ENCODE measurements around the gene ORC6. TPM values are rescaled to one million over a fixed set of nuclear protein-coding genes. Genes with fewer than 3 reads are reported as not detected.

The ORC6 gene
- total RNA-seq, 2 experiments from 2014 or later: 3.7 to 3.8 TPM

DNA sequence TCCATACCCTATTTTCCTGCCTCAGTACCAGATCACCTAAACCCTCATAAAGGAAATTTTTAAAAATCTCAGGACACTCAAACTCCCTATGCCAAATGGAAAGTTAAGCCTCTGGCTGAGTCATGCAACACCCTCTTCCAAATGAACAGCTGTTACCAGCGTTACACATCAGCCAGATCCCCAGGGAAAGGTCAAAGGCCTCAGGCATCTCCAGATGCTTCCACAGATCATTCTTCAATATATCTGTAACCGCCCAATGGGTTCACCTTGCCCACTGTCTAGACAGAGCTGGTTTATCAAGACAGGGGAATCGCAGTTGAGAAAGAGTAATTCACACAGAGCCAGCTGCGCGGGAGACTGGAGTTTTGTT lies 39.2 kb upstream of the ORC6 start:
- Mint-ChIP-seq H3K9me3 (no peaks in the 10 kb centered on the region), H3K4me3 (no peak overlapping the region), H3K36me3 (ENCODE audit: low read depth) (peaks cover 9% of the 10 kb centered on the region), H3K27ac (no peak overlapping the region), H3K4me1 (ENCODE audit: low read depth) (no peaks in the 10 kb centered on the region), H3K27me3 (no peaks in the 10 kb centered on the region)
- no peak for DNase-seq
- Histone ChIP-seq H3K36me3 (ENCODE audit: insufficient read depth, low read length) (peaks cover 2% of the 10 kb centered on the region), H3K9me3 (ENCODE audit: control insufficient read depth in 1 of 2, insufficient read depth in 1 of 2, low read length in 2 of 2) (no peaks in the 10 kb centered on the region), H3K4me3 (ENCODE audit: low read length) (no peak overlapping the region), H3K27ac (ENCODE audit: low read depth in 1 of 2, low read length in 2 of 2) (no peak overlapping the region), H3K27me3 (ENCODE audit: control insufficient read depth in 1 of 2, insufficient read depth in 2 of 2, low read length in 2 of 2) (no peaks in the 10 kb centered on the region), H3K4me1 (ENCODE audit: insufficient read depth, low read length) (no peaks in the 10 kb centered on the region)
- ChIA-PET CTCF (no interaction called here), POLR2A (no interaction called here)
- ATAC-seq (ENCODE audit: poor library complexity): no peak
- TF ChIP-seq, protein P1, sequence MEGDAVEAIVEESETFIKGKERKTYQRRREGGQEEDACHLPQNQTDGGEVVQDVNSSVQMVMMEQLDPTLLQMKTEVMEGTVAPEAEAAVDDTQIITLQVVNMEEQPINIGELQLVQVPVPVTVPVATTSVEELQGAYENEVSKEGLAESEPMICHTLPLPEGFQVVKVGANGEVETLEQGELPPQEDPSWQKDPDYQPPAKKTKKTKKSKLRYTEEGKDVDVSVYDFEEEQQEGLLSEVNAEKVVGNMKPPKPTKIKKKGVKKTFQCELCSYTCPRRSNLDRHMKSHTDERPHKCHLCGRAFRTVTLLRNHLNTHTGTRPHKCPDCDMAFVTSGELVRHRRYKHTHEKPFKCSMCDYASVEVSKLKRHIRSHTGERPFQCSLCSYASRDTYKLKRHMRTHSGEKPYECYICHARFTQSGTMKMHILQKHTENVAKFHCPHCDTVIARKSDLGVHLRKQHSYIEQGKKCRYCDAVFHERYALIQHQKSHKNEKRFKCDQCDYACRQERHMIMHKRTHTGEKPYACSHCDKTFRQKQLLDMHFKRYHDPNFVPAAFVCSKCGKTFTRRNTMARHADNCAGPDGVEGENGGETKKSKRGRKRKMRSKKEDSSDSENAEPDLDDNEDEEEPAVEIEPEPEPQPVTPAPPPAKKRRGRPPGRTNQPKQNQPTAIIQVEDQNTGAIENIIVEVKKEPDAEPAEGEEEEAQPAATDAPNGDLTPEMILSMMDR (IDR thresholded peaks at IDR 0.05): no peak
- intact Hi-C loops (cut with DNase I, micrococcal nuclease): no loop called here

DNA sequence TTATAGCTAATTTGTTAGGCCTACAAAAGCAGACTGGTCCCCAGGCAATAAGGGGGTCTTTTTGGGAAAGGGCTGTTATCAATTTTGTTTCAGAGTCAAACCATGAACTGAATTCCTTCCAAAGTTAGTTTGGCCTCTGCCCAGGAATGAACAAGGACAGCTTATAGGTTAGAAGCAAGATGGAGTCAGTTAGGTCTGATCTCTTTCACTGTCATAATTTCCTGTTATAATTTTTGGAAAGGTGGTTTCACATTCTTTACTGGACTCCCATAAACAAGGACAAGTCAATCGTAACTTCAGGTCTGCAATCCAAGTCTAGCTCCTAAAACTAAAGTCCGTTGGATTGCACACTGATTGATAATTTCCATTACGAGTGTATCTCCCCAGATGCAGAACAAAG lies 38.2 kb upstream of the ORC6 start:
- intact Hi-C loops (cut with DNase I, micrococcal nuclease): no loop called here
- peaks cover 2% of the 10 kb centered on the region for H3K36me3 ChIP-seq (ENCODE audit: insufficient read depth, low read length)
- ATAC-seq (ENCODE audit: poor library complexity): no peak
- ChIA-PET POLR2A (no interaction called here), CTCF (no interaction called here)
- H3K4me3 Mint-ChIP-seq: no peak overlapping the region
- peaks cover 15% of the 10 kb centered on the region for H3K36me3 Mint-ChIP-seq (ENCODE audit: low read depth)
- H3K27ac ChIP-seq (ENCODE audit: low read depth in 1 of 2, low read length in 2 of 2): no peak overlapping the region
- no peaks in the 10 kb centered on the region for H3K27me3 ChIP-seq (ENCODE audit: control insufficient read depth in 1 of 2, insufficient read depth in 2 of 2, low read length in 2 of 2)
- H3K4me3 ChIP-seq (ENCODE audit: low read length): no peak overlapping the region
- H3K27ac Mint-ChIP-seq: no peak overlapping the region
- H3K4me1 ChIP-seq (ENCODE audit: insufficient read depth, low read length): no peaks in the 10 kb centered on the region
- no peaks in the 10 kb centered on the region for H3K27me3 Mint-ChIP-seq
- no peaks in the 10 kb centered on the region for H3K9me3 Mint-ChIP-seq
- DNase-seq: no peak
- no peaks in the 10 kb centered on the region for H3K9me3 ChIP-seq (ENCODE audit: control insufficient read depth in 1 of 2, insufficient read depth in 1 of 2, low read length in 2 of 2)
- TF ChIP-seq, protein P1 (IDR thresholded peaks at IDR 0.05): no peak
- no peaks in the 10 kb centered on the region for H3K4me1 Mint-ChIP-seq (ENCODE audit: low read depth)

DNA sequence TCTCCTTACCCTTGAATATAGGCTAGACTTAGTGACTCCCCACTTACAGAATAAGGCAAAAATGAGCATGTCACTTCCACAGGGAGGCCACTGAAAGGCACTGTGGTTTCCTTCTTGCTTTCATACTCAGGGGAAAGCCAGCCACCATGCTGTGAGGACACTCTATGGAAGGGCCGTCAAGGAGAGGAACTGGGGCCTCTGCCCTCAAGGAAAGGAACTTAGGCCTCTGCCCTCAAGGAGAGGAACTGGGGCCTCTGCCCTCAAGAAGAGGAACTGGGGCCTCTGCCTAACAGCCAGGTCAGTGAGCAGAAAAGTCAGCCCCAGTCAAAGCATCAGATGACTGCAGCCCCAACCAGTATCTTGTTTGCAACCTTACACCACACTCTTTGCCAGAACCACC lies 30.5 kb upstream of the ORC6 start:
- H3K27me3 ChIP-seq (ENCODE audit: control insufficient read depth in 1 of 2, insufficient read depth in 2 of 2, low read length in 2 of 2): no peaks in the 10 kb centered on the region
- H3K36me3 ChIP-seq (ENCODE audit: insufficient read depth, low read length): peaks cover 36% of the 10 kb centered on the region
- Mint-ChIP-seq H3K9me3 (no peaks in the 10 kb centered on the region), H3K4me3 (no peak overlapping the region), H3K4me1 (ENCODE audit: low read depth) (no peaks in the 10 kb centered on the region), H3K27ac (peak overlapping the region; percentile 55), H3K36me3 (ENCODE audit: low read depth) (peaks cover 57% of the 10 kb centered on the region), H3K27me3 (no peaks in the 10 kb centered on the region)
- TF ChIP-seq, protein P1 (IDR thresholded peaks at IDR 0.05): no peak
- no peak overlapping the region for H3K4me3 ChIP-seq (ENCODE audit: low read length)
- H3K4me1 ChIP-seq (ENCODE audit: insufficient read depth, low read length): peaks cover 4% of the 10 kb centered on the region
- DNase-seq (peak in 4 of 14 experiments; percentile 3 to 63 (median 46)), ATAC-seq (ENCODE audit: poor library complexity) (peak; percentile 44)
- ChIA-PET CTCF (no interaction called here), POLR2A (no interaction called here)
- no peaks in the 10 kb centered on the region for H3K9me3 ChIP-seq (ENCODE audit: control insufficient read depth in 1 of 2, insufficient read depth in 1 of 2, low read length in 2 of 2)
- intact Hi-C loops (cut with DNase I, micrococcal nuclease): no loop called here
- H3K27ac ChIP-seq (ENCODE audit: low read depth in 1 of 2, low read length in 2 of 2): no peak overlapping the region
